GM23248 (cell line): ENCODE results near the gene BCL2L2. TPM values are rescaled to one million over a fixed set of nuclear protein-coding genes. Genes with fewer than 3 reads are reported as not detected.
A peak's percentile ranks its signal among the peaks of the same experiment; 100 is the strongest.

ENCODE experiments used
- DNase-seq: peaks from one replicate; pipeline ENCODE4 v3.0.0-alpha.2; 2015
- H2AFZ ChIP-seq: fragments of 200-600 bp; sonication (generic); 2 replicates; pipeline ENCODE4 v1.6.1; 2016; ENCODE audit warnings: antibody characterized with exemption
- H3F3A ChIP-seq: fragments of 200-600 bp; sonication (generic); 2 replicates; pipeline ENCODE4 v1.6.1; 2016; ENCODE audit warnings: mild to moderate bottlenecking, antibody characterized with exemption, mixed run types; ENCODE audit not compliant: insufficient read depth
- H3K27ac ChIP-seq: fragments of 200-600 bp; sonication (generic); 2 replicates; pipeline ENCODE4 v1.5.1; 2016; ENCODE audit warnings: mild to moderate bottlenecking
- H3K27me3 ChIP-seq: fragments of 200-600 bp; sonication (generic); replicated peaks from 2 replicates; pipeline ENCODE4 v1.6.1; 2016; ENCODE audit warnings: mild to moderate bottlenecking; ENCODE audit not compliant: insufficient read depth
- H3K36me3 ChIP-seq: fragments of 200-600 bp; sonication (generic); 2 replicates; pipeline ENCODE4 v1.6.1; 2016; ENCODE audit warnings: low read depth, mild to moderate bottlenecking
- H3K4me1 ChIP-seq: fragments of 200-600 bp; sonication (generic); 2 replicates; pipeline ENCODE4 v1.6.1; 2016; ENCODE audit warnings: mild to moderate bottlenecking; ENCODE audit not compliant: insufficient read depth
- H3K4me2 ChIP-seq: fragments of 200-600 bp; sonication (generic); one replicate; pipeline ENCODE4 v1.6.1; 2016; ENCODE audit warnings: mild to moderate bottlenecking; ENCODE audit not compliant: unreplicated experiment
- H3K4me3 ChIP-seq: fragments of 200-600 bp; sonication (generic); 2 replicates; pipeline ENCODE4 v1.5.1; 2016; ENCODE audit warnings: mild to moderate bottlenecking
- H3K79me2 ChIP-seq: fragments of 200-600 bp; sonication (generic); 2 replicates; pipeline ENCODE4 v1.6.1; 2016; ENCODE audit warnings: mild to moderate bottlenecking; ENCODE audit not compliant: insufficient read depth
- H3K9ac ChIP-seq: fragments of 200-600 bp; sonication (generic); 2 replicates; pipeline ENCODE4 v1.6.1; 2016; ENCODE audit warnings: mild to moderate bottlenecking
- H3K9me2 ChIP-seq: fragments of 200-600 bp; sonication (generic); 2 replicates; pipeline ENCODE4 v1.6.1; 2016; ENCODE audit warnings: mixed run types, mild to moderate bottlenecking, moderate library complexity; ENCODE audit not compliant: insufficient read depth
- H3K9me3 ChIP-seq: fragments of 200-600 bp; sonication (generic); one replicate; pipeline ENCODE4 v1.6.1; 2017; ENCODE audit warnings: low read depth
- H4K20me1 ChIP-seq: fragments of 200-600 bp; sonication (generic); 2 replicates; pipeline ENCODE4 v1.6.0; 2016; ENCODE audit not compliant: insufficient read depth
- EZH2 ChIP-seq: fragments of 200-600 bp; sonication (generic); IDR thresholded peaks from 2 replicates; pipeline ENCODE4 v1.6.1; 2018; ENCODE audit warnings: antibody characterized with exemption, mild to moderate bottlenecking; ENCODE audit not compliant: insufficient read depth, poor library complexity, severe bottlenecking
- EZH2phosphoT487 ChIP-seq: fragments of 200-600 bp; sonication (generic); IDR thresholded peaks from 2 replicates; pipeline ENCODE4 v1.6.1; 2018; ENCODE audit warnings: antibody characterized with exemption, moderate library complexity, mild to moderate bottlenecking, low read depth; ENCODE audit not compliant: insufficient read depth
- WGBS, 2 experiments: methylation state at CpG; one replicate each; pipeline ENCODE4 v1.1.6; 2015 to 2017; ENCODE audit warnings: low lambda C conversion rate in 2 of 2, low coverage in 1 of 2; ENCODE audit errors: missing lambda C conversion rate in 2 of 2; 5-methylcytosine and 5-hydroxymethylcytosine counted together
- in situ Hi-C: fragments of 300-500 bp; cut with MboI; formaldehyde crosslinking; loops from 2 replicates; pipeline ENCODE4 v1.15.0; 2020
- polyA plus RNA-seq: library from polyadenylated mRNA; unstranded; fragments of >200 nt; fragmentation: Nextera tagmentation; extraction: Ambion mirVana; gene quantifications from 2 replicates; pipeline ENCODE4 v1.2.1, GENCODE V29; 2016
- total RNA-seq: library from RNA; depleted of rRNA; stranded (reverse); fragments of >200 nt; shearing (Covaris generic); gene quantifications from 2 replicates; pipeline ENCODE4 v1.2.3, GENCODE V29; 2014

Gene BCL2L2
- total and polyA plus RNA-seq, 2 experiments from 2014 or later = 6.4 to 35.0 TPM

DNA sequence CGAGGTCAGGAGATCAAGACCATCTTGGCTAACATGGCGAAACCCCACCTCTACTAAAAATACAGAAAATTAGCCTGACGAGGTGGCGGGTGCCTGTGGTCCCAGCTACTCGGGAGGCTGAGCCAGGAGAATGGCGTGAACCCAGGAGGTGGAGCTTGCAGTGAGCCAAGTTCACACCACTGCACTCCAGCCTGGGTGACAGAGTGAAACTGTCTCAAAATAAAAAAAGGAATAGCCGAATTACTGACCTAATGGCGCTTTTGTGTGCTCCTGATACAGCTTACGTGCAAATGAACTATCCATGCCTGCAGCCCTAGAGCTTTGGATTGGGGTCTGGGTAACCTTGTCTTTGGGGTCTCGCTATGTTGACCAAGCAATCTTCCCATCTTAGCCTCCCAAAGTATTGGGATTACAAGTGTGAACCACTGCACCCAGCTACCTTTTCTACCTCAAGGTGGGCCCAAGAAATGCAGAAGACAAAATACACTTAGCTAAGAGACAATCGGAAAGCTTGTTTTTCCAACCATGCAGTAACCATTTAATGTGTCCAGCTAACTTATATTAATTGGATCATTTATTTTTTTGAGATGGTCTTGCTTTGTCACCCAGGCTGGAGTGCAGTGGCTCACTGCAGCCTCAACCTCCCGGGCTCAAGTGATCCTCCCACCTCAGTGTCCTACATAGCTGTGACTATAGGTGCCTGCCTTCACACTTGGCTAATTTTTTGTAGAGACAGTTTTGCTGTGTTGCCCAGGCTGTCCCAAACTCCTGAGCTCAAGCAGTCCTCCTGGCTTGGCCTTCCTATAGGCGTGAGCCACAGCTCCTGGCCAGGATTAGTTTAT lies 20.1 kb downstream of the BCL2L2 start:
- H3F3A ChIP-seq = peaks cover 40% of the 10 kb centered on the region
- H3K4me1 ChIP-seq = peaks cover 8% of the 10 kb centered on the region
- in situ Hi-C loops = no loop called here
- no peaks in the 10 kb centered on the region; the same call in 1 of the 2 replicates for H3K27me3 ChIP-seq
- no peaks in the 10 kb centered on the region for H4K20me1 ChIP-seq
- H2AFZ ChIP-seq = no peak overlapping the region
- no peak overlapping the region for H3K4me2 ChIP-seq
- no peaks in the 10 kb centered on the region for H3K9me2 ChIP-seq
- DNase-seq = no peak
- 54 to 55% methylated on average over 13 of the region's 13 CpGs for WGBS, 2 experiments
- H3K36me3 ChIP-seq = peaks cover 28% of the 10 kb centered on the region
- TF ChIP-seq EZH2 = no peak
- no peak for TF ChIP-seq EZH2phosphoT487
- no peak overlapping the region for H3K4me3 ChIP-seq
- H3K9me3 ChIP-seq = no peaks in the 10 kb centered on the region
- peaks cover 31% of the 10 kb centered on the region for H3K79me2 ChIP-seq
- no peak overlapping the region for H3K9ac ChIP-seq
- no peak overlapping the region for H3K27ac ChIP-seq

DNA sequence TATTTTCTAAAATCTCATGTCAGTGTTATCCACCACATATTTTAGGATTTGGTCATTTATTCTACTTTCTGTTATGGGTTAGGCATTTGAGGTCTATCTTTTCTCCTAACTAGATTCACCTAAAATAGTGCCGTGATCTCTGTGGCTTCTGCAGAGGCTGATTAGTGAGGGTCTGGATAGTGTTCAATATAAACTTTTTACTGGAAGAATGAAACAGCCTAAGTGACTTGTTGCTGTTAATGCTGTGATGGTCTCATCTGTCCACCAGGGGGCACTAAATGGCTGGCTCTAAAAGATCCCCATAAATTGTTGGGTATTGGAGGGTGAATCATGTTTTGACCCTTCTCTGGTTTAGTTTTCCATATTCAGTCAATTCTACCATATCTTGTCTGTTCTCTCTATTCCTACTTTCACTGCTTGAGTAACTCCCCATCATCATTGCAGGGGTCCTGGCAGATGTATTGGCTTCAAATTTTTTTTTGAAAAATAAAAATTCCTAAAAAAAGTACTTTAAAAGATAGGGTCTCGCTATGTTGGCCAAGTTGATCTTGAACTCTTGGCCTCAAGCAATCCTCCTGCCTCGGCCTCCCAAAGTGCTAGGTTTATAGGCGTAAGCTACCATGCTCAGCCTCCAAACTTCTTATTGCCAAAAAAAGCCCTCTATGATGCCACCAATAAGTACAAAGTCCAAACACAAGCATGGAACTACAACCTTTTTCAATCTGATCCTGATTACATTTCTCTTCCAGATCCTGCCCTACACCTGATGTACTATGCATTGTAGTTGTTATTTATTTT lies 21.5 kb downstream of the BCL2L2 start:
- Histone ChIP-seq H3K9me3 (no peaks in the 10 kb centered on the region), H3K9ac (no peak overlapping the region), H3K4me1 (peaks cover 5% of the 10 kb centered on the region), H3K4me2 (no peak overlapping the region), H2AFZ (no peak overlapping the region), H3K27me3 (no peaks in the 10 kb centered on the region; the same call in 1 of the 2 replicates), H3F3A (peaks cover 29% of the 10 kb centered on the region), H3K79me2 (peaks cover 18% of the 10 kb centered on the region), H4K20me1 (no peaks in the 10 kb centered on the region), H3K27ac (no peak overlapping the region), H3K4me3 (no peak overlapping the region), H3K36me3 (peaks cover 26% of the 10 kb centered on the region), H3K9me2 (no peaks in the 10 kb centered on the region)
- in situ Hi-C loops = no loop called here
- WGBS, 2 experiments = 20 to 24% methylated on average over 4 of the region's 4 CpGs
- DNase-seq = peak; percentile 78
- TF ChIP-seq EZH2 (no peak), EZH2phosphoT487 (no peak)

DNA sequence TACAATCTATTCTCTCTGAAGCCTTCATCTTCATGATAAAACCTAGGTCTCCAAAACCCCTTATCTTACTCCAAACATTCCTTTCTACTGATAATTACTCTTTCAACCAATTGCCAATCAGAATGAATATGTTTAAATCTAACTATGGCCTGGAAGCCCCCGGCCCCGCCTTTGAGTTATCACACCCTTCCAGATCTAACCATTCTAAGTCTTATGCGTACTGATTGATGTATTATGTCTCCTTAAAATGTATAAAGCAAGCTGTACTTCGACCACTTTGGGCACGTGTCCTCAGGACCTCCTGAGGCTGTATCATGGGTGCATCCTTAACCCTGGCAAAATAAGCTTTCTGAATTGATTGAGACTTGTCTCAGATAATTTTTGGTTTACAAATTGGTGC lies 29.0 kb downstream of the BCL2L2 start:
- Histone ChIP-seq H3K4me3 (no peak overlapping the region), H3K27me3 (peaks cover 3% of the 10 kb centered on the region; the same call in 1 of the 2 replicates), H3K36me3 (no peaks in the 10 kb centered on the region), H2AFZ (no peak overlapping the region), H3K4me2 (no peak overlapping the region), H3K79me2 (no peaks in the 10 kb centered on the region), H3K9me3 (no peaks in the 10 kb centered on the region), H3K9me2 (no peaks in the 10 kb centered on the region), H4K20me1 (no peaks in the 10 kb centered on the region), H3K4me1 (no peaks in the 10 kb centered on the region), H3F3A (no peaks in the 10 kb centered on the region), H3K9ac (no peak overlapping the region), H3K27ac (no peak overlapping the region)
- 35 to 40% methylated on average over 5 of the region's 5 CpGs for WGBS, 2 experiments
- no peak for DNase-seq
- in situ Hi-C loops = no loop called here
- TF ChIP-seq EZH2 = no peak
- TF ChIP-seq EZH2phosphoT487 = no peak

DNA sequence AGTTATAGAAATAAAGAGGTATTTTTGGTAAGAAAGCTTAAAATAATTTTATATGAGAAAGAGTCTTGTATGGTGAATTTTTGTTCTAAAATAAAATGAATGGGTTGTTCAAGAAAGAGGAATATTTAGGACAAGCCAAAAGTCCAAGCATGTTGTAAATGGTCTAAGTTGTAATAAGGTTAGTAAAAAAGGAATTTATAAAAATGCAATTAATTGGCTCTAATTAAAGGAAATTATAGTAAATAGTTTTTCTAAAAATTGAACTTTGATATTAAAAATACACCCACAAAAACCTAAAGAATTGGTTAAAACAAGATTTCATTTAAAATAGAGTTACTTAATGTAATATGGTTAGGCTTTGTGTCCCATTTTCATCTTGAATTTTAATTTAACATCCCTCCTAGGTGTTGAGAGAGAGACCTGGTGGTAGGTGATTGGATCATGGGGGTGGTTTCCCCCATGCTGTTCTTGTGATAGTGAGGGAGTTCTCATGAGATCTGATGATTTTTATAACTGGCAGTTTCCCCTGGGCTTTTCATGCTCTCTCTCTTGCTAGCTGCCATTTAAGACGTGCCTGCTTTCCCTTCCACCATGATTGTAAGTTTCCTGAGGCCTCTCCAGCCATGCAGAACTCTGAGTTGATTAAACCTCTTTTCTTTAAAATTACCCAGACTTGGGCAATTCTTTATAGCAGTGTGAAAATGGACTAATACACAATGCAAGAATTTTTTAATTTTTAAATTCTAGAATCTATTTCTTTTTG lies 33.1 kb downstream of the BCL2L2 start:
- Histone ChIP-seq H3K27ac (no peak overlapping the region), H3K36me3 (no peaks in the 10 kb centered on the region), H3K4me2 (no peak overlapping the region), H2AFZ (no peak overlapping the region), H3K9me2 (no peaks in the 10 kb centered on the region), H4K20me1 (no peaks in the 10 kb centered on the region), H3K9me3 (no peaks in the 10 kb centered on the region), H3F3A (no peaks in the 10 kb centered on the region), H3K4me1 (no peaks in the 10 kb centered on the region), H3K79me2 (no peaks in the 10 kb centered on the region), H3K27me3 (0 out of 2 replicates have a peak, but pooled peaks cover 3% of the 10 kb centered on the region), H3K9ac (no peak overlapping the region), H3K4me3 (no peak overlapping the region)
- in situ Hi-C loops = no loop called here
- WGBS, 2 experiments = 48 to 67% methylated on average over 1 of the region's 1 CpG
- TF ChIP-seq EZH2phosphoT487 (no peak), EZH2 (no peak)
- DNase-seq = no peak
